Upper lobe of left lung (tissue), 6 donors: ENCODE results near the gene CD82. TPM values are rescaled to one million over a fixed set of nuclear protein-coding genes. Genes with fewer than 3 reads are reported as not detected.

Experiments
- ATAC-seq, 2 donors: fragments of 200-7000 bp; cut with Tn5 transposase; one replicate each; pipeline ENCODE4 v1.9.1; 2022; ENCODE audit warnings: mild to moderate bottlenecking in 2 of 2, moderate library complexity in 2 of 2; ENCODE audit not compliant: low FRiP score in 2 of 2
- DNase-seq, 2 donors: peaks; one replicate each; pipeline ENCODE4 v3.0.0-alpha.2; 2019 to 2020
- H3K27ac ChIP-seq, 4 donors: fragments of 200-600 bp; sonication (generic); one replicate each; pipeline ENCODE4 v1.5.1; 2016 to 2019
- H3K27me3 ChIP-seq, 4 donors: fragments of 200-600 bp; sonication (generic); one replicate each; pipeline ENCODE4 v1.5.1; 2017 to 2019
- H3K36me3 ChIP-seq, 4 donors: fragments of 200-600 bp; sonication (generic); one replicate each; pipeline ENCODE4 v1.5.1; 2016 to 2019
- H3K4me1 ChIP-seq, 4 donors: fragments of 200-600 bp; sonication (generic); one replicate each; pipeline ENCODE4 v1.5.1; 2018 to 2019
- H3K4me3 ChIP-seq, 4 donors: fragments of 200-600 bp; sonication (generic); one replicate each; pipeline ENCODE4 v1.5.1; 2017 to 2019; ENCODE audit warnings: mild to moderate bottlenecking in 2 of 4, moderate library complexity in 1 of 4
- H3K9me3 ChIP-seq, 4 donors: fragments of 200-600 bp; sonication (generic); one replicate each; pipeline ENCODE4 v1.5.1; 2018 to 2019
- CTCF ChIP-seq, 6 experiments: fragments of 450-650 bp in 4 of 6; fragments of 200-600 bp in 2 of 6; sonication (generic) in 2 of 6; IDR thresholded peaks; one replicate each; pipeline ENCODE4 v1.5.1; 2016 to 2019; ENCODE audit warnings: antibody characterized with exemption in 6 of 6
- EP300 ChIP-seq, 4 donors: sonication (generic); formaldehyde crosslinking; IDR thresholded peaks; one replicate each; pipeline ENCODE4 v1.5.1; 2017; ENCODE audit warnings: antibody characterized with exemption in 4 of 4, control low read depth in 2 of 4
- POLR2A ChIP-seq, 4 donors: fragments of 450-650 bp; IDR thresholded peaks; one replicate each; pipeline ENCODE4 v1.5.1; 2016 to 2017; ENCODE audit warnings: antibody characterized with exemption in 4 of 4, mild to moderate bottlenecking in 2 of 4
- POLR2AphosphoS5 ChIP-seq, 2 donors: sonication (generic); formaldehyde crosslinking; IDR thresholded peaks; one replicate each; pipeline ENCODE4 v1.5.1; 2017; ENCODE audit warnings: antibody characterized with exemption in 2 of 2
- WGBS, 2 donors: methylation state at CpG; one replicate each; pipeline ENCODE4 v1.1.5; 2017 to 2018; 5-methylcytosine and 5-hydroxymethylcytosine counted together
- total RNA-seq, 6 donors: library from RNA; depleted of rRNA in 4 of 6; stranded (reverse); fragments of >200 nt in 4 of 6; gene quantifications; one replicate each; pipeline versions ENCODE4 v1.1.0 to v1.2.1, GENCODE V29; 2016 to 2021
- donor health status: DM: no; HTN: no; CAD: no; lungs with moderate emphysema.
- donor health status: DM: no; HTN: yes; CAD: no; lungs with severe emphysema.

Gene CD82
- total RNA-seq, 6 donors from 2014 or later, result 29.8 to 148 (median 69.9) TPM

GRCh38 chr11:44632466-44633123 lies 67.1 kb downstream of the CD82 start:
- DNase-seq, result no peak
- H3K4me3 ChIP-seq, result no peak overlapping the region
- H3K9me3 ChIP-seq, result no peaks in the 10 kb centered on the region
- peak in 1 of 2 donors; percentile 44 for ATAC-seq
- no peaks in the 10 kb centered on the region for H3K27me3 ChIP-seq
- TF ChIP-seq POLR2AphosphoS5 (IDR thresholded peaks at IDR 0.05), result no peak
- peak; percentile 38 to 55 (median 43) for TF ChIP-seq CTCF (IDR thresholded peaks at IDR 0.05)
- no peaks in the 10 kb centered on the region for H3K36me3 ChIP-seq
- 41 to 45% methylated on average over 10 of the region's 10 CpGs for WGBS, 2 donors
- peaks cover 18 to 44% (median 29%) of the 10 kb centered on the region in 4 donors for H3K4me1 ChIP-seq
- H3K27ac ChIP-seq, result peak overlapping the region in 1 of 4 donors; percentile 35

- no peak for ATAC-seq
- H3K27ac ChIP-seq, result no peak overlapping the region
- H3K9me3 ChIP-seq, result no peaks in the 10 kb centered on the region
- H3K4me3 ChIP-seq, result no peak overlapping the region
- TF ChIP-seq POLR2A (IDR thresholded peaks at IDR 0.05) (no peak), CTCF (IDR thresholded peaks at IDR 0.05) (no peak), EP300 (IDR thresholded peaks at IDR 0.05) (no peak), POLR2AphosphoS5 (IDR thresholded peaks at IDR 0.05) (no peak)
- DNase-seq, result no peak
- WGBS, 2 donors, result 67 to 68% methylated on average over 6 of the region's 6 CpGs
- peaks cover 7 to 40% (median 23%) of the 10 kb centered on the region in 4 donors for H3K4me1 ChIP-seq
- no peaks in the 10 kb centered on the region for H3K36me3 ChIP-seq
- H3K27me3 ChIP-seq, result no peaks in the 10 kb centered on the region
These were observed 68.2 kb downstream of the CD82 start for GRCh38 chr11:44633641-44634040.

- H3K36me3 ChIP-seq, result no peaks in the 10 kb centered on the region
- ATAC-seq, result peak; percentile 69 to 88
- H3K4me1 ChIP-seq, result peaks cover 7 to 32% (median 20%) of the 10 kb centered on the region in 4 donors
- WGBS, 2 donors, result 34 to 40% methylated on average over 12 to 22 of the region's 24 CpGs
- no peak overlapping the region for H3K4me3 ChIP-seq
- no peaks in the 10 kb centered on the region for H3K9me3 ChIP-seq
- H3K27me3 ChIP-seq, result no peaks in the 10 kb centered on the region
- H3K27ac ChIP-seq, result no peak overlapping the region
- TF ChIP-seq CTCF (IDR thresholded peaks at IDR 0.05) (no peak), POLR2A (IDR thresholded peaks at IDR 0.05) (no peak), POLR2AphosphoS5 (IDR thresholded peaks at IDR 0.05) (no peak), EP300 (IDR thresholded peaks at IDR 0.05) (no peak)
- peak in 1 of 2 donors; percentile 47 for DNase-seq
These were observed 69.2 kb downstream of the CD82 start for GRCh38 chr11:44634401-44635281.

- Histone ChIP-seq H3K27ac (no peak overlapping the region), H3K4me1 (peaks cover 7 to 30% (median 18%) of the 10 kb centered on the region in 4 donors), H3K9me3 (peaks cover 0 to 5% (median 4%) of the 10 kb centered on the region in 4 donors), H3K27me3 (no peaks in the 10 kb centered on the region), H3K4me3 (no peak overlapping the region), H3K36me3 (no peaks in the 10 kb centered on the region)
- TF ChIP-seq CTCF (IDR thresholded peaks at IDR 0.05), result no peak
- TF ChIP-seq POLR2AphosphoS5 (IDR thresholded peaks at IDR 0.05), result no peak
- TF ChIP-seq POLR2A (IDR thresholded peaks at IDR 0.05), result no peak
- TF ChIP-seq EP300 (IDR thresholded peaks at IDR 0.05), result no peak
- WGBS, 2 donors, result 41 to 53% methylated on average over 2 of the region's 2 CpGs
- ATAC-seq, result peak in 1 of 2 donors; percentile 30
- no peak for DNase-seq
These were observed 72.0 kb downstream of the CD82 start for GRCh38 chr11:44637487-44637886.
